ENCODE data around the gene YWHAQ. TPM values are rescaled to one million over a fixed set of nuclear protein-coding genes. Genes with fewer than 3 reads are reported as not detected.

The YWHAQ gene
- total RNA-seq, 4 donors from 2014 or later = 141 to 442 (median 227) TPM

DNA sequence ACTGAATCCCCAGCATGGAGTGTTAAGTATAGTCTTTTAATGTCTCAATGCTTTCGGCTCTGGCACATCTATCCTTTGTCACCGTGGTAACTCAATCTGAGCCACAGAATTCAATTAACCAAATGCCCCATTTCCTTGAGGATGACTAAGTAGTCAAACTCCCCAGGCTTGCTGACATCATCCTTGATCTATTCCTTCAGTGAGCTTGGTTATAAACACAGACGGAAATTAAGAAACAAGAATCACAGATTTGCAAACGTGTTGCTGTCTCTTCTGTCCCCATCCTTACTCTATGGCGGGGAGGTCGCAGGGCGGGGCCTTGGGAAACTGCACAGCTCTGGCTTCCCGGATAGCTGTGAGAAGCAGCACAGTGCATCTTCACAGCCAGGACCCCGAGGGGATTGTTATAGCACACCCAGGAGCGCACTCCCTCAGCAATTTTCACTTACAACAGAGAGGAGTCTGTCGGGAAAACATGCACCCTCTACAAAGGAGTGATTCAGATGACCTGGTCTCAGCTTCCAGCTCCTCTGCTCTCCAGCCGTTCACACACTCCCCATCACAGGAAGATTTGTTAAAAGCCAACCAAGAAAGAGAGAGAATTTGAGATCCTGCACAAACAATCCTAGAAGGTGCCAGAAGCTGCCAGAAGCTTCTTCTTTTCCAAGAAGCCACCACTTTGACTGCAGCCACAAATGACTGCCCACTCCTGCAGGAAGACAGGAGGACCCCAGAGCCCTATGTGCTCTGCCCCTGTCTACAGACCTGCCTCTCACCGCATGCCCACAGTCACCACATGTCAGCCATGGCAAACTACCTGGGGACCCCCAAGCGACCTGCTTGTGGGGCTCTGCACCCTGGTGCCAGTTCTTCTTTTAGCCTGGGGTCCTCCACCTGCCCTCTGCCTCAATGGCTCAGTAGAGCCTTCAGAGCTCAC, 44.9 kb upstream of the YWHAQ start:
- WGBS, 2 donors = 46 to 56% methylated on average over 6 to 11 of the region's 14 CpGs
- H3K4me1 ChIP-seq = peaks cover 4 to 15% (median 10%) of the 10 kb centered on the region in 3 donors
- no peak for DNase-seq
- H3K27ac ChIP-seq = peak overlapping the region in 2 of 4 donors; percentile 39
- intact Hi-C loops (cut with DNase I) = no loop called here
- TF ChIP-seq POLR2A (IDR thresholded peaks at IDR 0.05) = no peak
- TF ChIP-seq, protein P1, sequence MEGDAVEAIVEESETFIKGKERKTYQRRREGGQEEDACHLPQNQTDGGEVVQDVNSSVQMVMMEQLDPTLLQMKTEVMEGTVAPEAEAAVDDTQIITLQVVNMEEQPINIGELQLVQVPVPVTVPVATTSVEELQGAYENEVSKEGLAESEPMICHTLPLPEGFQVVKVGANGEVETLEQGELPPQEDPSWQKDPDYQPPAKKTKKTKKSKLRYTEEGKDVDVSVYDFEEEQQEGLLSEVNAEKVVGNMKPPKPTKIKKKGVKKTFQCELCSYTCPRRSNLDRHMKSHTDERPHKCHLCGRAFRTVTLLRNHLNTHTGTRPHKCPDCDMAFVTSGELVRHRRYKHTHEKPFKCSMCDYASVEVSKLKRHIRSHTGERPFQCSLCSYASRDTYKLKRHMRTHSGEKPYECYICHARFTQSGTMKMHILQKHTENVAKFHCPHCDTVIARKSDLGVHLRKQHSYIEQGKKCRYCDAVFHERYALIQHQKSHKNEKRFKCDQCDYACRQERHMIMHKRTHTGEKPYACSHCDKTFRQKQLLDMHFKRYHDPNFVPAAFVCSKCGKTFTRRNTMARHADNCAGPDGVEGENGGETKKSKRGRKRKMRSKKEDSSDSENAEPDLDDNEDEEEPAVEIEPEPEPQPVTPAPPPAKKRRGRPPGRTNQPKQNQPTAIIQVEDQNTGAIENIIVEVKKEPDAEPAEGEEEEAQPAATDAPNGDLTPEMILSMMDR (IDR thresholded peaks at IDR 0.05) = no peak
- H3K36me3 ChIP-seq = no peaks in the 10 kb centered on the region
- H3K27me3 ChIP-seq = no peaks in the 10 kb centered on the region
- H3K4me3 ChIP-seq = peak overlapping the region in 1 of 4 donors; percentile 22
- H3K9me3 ChIP-seq = no peaks in the 10 kb centered on the region

DNA sequence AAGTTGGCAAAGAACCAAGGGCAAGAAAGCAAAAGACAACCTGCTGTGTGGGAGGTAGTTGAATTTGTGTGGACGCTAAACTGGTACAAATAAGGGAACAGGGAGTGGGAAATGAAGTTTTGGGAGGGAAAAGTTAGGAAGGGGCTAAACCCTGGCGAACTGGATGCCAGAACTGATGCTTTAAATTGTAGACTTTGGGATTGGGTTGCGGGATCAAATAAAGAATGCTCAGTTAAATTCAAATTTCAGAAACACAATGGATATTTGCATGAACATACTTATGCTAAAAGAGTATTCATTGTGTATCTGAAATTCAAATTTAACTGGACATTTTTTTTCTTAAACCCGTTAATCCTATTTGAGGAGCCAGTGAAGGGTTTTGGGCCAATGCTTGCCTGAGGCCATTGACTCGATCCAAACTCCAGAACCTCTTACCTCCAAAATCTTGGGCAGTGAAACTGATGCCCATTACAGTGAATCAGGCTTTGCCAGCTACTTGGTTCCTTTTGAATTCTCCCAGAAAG, 44.2 kb upstream of the YWHAQ start:
- H3K27me3 ChIP-seq = no peaks in the 10 kb centered on the region
- no peak overlapping the region for H3K4me3 ChIP-seq
- DNase-seq = no peak
- H3K36me3 ChIP-seq = no peaks in the 10 kb centered on the region
- WGBS, 2 donors = 68 to 80% methylated on average over 5 of the region's 5 CpGs
- intact Hi-C loops (cut with DNase I) = no loop called here
- H3K4me1 ChIP-seq = peaks cover 4 to 14% (median 10%) of the 10 kb centered on the region in 3 donors
- no peaks in the 10 kb centered on the region for H3K9me3 ChIP-seq
- TF ChIP-seq POLR2A (IDR thresholded peaks at IDR 0.05) = no peak
- TF ChIP-seq, protein P1 (IDR thresholded peaks at IDR 0.05) = no peak
- peak overlapping the region in 1 of 4 donors; percentile 39 for H3K27ac ChIP-seq

DNA sequence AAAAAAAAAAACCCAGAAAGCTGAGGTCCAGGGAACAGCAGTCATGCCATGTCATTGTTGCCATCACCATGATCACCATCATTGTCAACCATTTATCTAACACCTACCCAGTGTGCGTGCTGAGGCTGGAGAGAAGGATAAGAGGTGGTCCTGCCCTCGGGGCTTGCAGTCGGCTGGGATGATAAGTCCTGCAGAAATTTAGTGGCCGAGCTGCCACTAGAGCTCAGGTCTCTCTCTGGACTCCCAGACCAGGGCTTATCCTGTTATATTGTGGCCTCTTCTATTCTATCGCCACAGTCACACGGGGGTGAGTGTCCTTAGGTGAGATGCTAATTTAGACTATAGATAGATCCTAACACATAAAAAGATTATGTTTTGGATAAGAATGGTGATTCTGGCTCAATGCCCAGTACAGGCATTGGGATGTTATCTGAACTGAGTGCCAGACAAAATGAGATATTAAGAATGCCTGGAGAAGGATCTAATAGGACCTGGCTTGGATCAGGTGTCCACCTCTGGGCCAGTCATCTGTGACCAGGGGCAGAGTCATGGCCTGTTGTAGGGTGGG, 43.2 kb upstream of the YWHAQ start:
- no peak for TF ChIP-seq POLR2A (IDR thresholded peaks at IDR 0.05)
- TF ChIP-seq, protein P1 (IDR thresholded peaks at IDR 0.05) = no peak
- H3K36me3 ChIP-seq = no peaks in the 10 kb centered on the region
- H3K4me3 ChIP-seq = no peak overlapping the region
- H3K27me3 ChIP-seq = no peaks in the 10 kb centered on the region
- no peak overlapping the region for H3K27ac ChIP-seq
- peaks cover 10 to 22% (median 12%) of the 10 kb centered on the region in 3 donors for H3K4me1 ChIP-seq
- no peaks in the 10 kb centered on the region for H3K9me3 ChIP-seq
- intact Hi-C loops (cut with DNase I) = no loop called here
- no peak for DNase-seq
- 87 to 88% methylated on average over 6 of the region's 6 CpGs for WGBS, 2 donors

DNA sequence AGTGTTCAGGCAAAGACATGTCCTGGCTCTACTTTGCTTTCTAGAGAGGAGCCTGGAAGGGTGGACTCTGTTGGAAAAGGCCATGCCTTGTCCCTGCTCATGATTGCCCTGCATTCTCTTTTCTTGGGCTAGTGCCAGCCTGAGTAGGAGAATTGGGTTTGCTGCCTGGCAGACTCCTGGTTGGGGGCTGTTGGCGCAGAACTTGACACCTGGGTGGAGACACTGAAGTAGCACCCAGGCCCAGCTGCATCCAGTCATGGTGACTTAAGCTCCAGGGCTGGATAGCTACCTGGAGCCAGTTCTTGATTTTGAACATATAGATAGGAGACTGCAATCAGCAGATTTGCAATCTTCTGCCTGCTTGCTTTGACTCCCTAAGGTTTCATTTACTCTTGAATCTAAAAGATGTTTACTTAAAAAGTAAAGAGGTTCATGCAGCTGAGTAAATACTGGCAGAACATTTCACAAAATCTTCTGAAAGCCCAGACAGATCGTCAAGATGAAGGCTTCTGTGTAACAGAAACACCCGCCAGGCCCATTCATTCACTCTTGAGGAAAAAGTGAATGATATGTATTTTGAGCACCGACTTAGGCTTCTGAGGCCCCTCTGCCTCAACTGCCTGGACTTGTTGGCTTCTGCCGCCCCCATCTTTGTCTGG, 38.0 kb upstream of the YWHAQ start:
- intact Hi-C loops (cut with DNase I) = no loop called here
- DNase-seq = no peak
- WGBS, 2 donors = 31 to 37% methylated on average over 5 of the region's 5 CpGs
- Histone ChIP-seq H3K27ac (peak overlapping the region in 2 of 4 donors; percentile 16 to 40), H3K36me3 (no peaks in the 10 kb centered on the region), H3K9me3 (no peaks in the 10 kb centered on the region), H3K4me3 (no peak overlapping the region), H3K4me1 (peaks cover 0 to 20% (median 14%) of the 10 kb centered on the region in 3 donors), H3K27me3 (peaks cover 0 to 34% (median 0%) of the 10 kb centered on the region in 4 donors)
- TF ChIP-seq POLR2A (IDR thresholded peaks at IDR 0.05) = no peak
- TF ChIP-seq, protein P1 (IDR thresholded peaks at IDR 0.05) = no peak

Data from esophagus squamous epithelium (tissue), 5 donors.